GM18508 (cell line): ENCODE results near the gene ERCC6.

ENCODE experiments used
- ATAC-seq: cut with Tn5 transposase; IDR thresholded peaks from one replicate; pipeline ENCODE4 v1.9.1; 2021; ENCODE audit warnings: moderate number of reproducible peaks; ENCODE audit not compliant: insufficient read depth, unreplicated experiment

The ERCC6 gene

GRCh38 chr10:49465736-49466135 is 73.2 kb downstream of the ERCC6 start:
- no peak for ATAC-seq
